Astrocyte of the spinal cord (primary cell): ENCODE data around the gene ABHD1.
A peak's percentile ranks its signal among the peaks of the same experiment; 100 is the strongest.
"Not testable (repeated sequence)": the region's sequence is repeated elsewhere in the genome, so short reads cannot be mapped to it uniquely, and the experiment has no call there.

Experiments used
- DNase-seq: peaks from one replicate; pipeline ENCODE4 v3.0.0; 2011; ENCODE audit warnings: low read depth, low spot score
- H3K4me3 ChIP-seq: 2 replicates; pipeline ENCODE4 v1.5.1; 2011; ENCODE audit warnings: low read depth, mild to moderate bottlenecking, low read length, moderate library complexity
- CTCF ChIP-seq: IDR thresholded peaks from 2 replicates; pipeline ENCODE4 v1.5.1; 2012; ENCODE audit warnings: low read depth, mild to moderate bottlenecking, low read length, inconsistent platforms
- in situ Hi-C: cut with HindIII; loops from 2 replicates; pipeline ENCODE4 v1.10.0; 2017; ENCODE audit warnings: low sequenced_read_pairs

The ABHD1 gene

GRCh38 chr2:27115519-27115918 lies 8.1 kb upstream of the ABHD1 start:
- DNase-seq = no peak
- no peak overlapping the region for H3K4me3 ChIP-seq
- in situ Hi-C loops = loop anchor here (25.0 kb wide), 1 partner anchor 147 kb away; the partner anchor contains the start of gene SLC30A3
- TF ChIP-seq CTCF = no peak

- peak overlapping the region; percentile 31 for H3K4me3 ChIP-seq
- DNase-seq = no peak
- no peak for TF ChIP-seq CTCF
- in situ Hi-C loops = loop anchor here (25.0 kb wide), 1 partner anchor 144 kb away; the partner anchor contains the start of gene SLC30A3
Measured at GRCh38 chr2:27117995-27118524, 5.6 kb upstream of the ABHD1 start.

GRCh38 chr2:27118525-27119329 lies 4.9 kb upstream of the ABHD1 start, which contains the start of gene CGREF1:
TSS of gene CGREF1 (minus strand) at chr2:27119128. CDS start at chr2:27104366, 14,762 bp downstream.
- in situ Hi-C loops = loop anchor here (25.0 kb wide), 1 partner anchor 144 kb away; the partner anchor contains the start of gene SLC30A3
- no peak for DNase-seq
- no peak for TF ChIP-seq CTCF
- peak within 1 kb of the TSS; percentile 31 for H3K4me3 ChIP-seq

GRCh38 chr2:27119330-27119670 lies 4.3 kb upstream of the ABHD1 start:
- DNase-seq = not testable (repeated sequence)
- H3K4me3 ChIP-seq = peak overlapping the region; percentile 25
- in situ Hi-C loops = loop anchor here (25.0 kb wide), 1 partner anchor 143 kb away; the partner anchor contains the start of gene SLC30A3

GRCh38 chr2:27121906-27122305 lies 1.7 kb upstream of the ABHD1 start:
- DNase-seq = no peak
- no peak for TF ChIP-seq CTCF
- no peak overlapping the region for H3K4me3 ChIP-seq
- in situ Hi-C loops = loop anchor here (25.0 kb wide), 1 partner anchor 140 kb away; the partner anchor contains the start of gene SLC30A3

- in situ Hi-C loops = loop anchor here (25.0 kb wide), 1 partner anchor 140 kb away; the partner anchor contains the start of gene SLC30A3
- DNase-seq = no peak
- TF ChIP-seq CTCF = no peak
- H3K4me3 ChIP-seq = no peak overlapping the region
Measured at GRCh38 chr2:27122791-27123190, 824 bp upstream of the ABHD1 start.

GRCh38 chr2:27125104-27125503 lies 1.5 kb downstream of the ABHD1 start:
- DNase-seq = no peak
- in situ Hi-C loops = no loop called here
- no peak overlapping the region for H3K4me3 ChIP-seq

More at GRCh38 chr2:27125104-27125503, 1.5 kb downstream of the ABHD1 start:
- TF ChIP-seq CTCF = no peak
